CD4-positive, alpha-beta T cell treated with Interleukin-12 subunit alpha and Interleukin-12 subunit beta, for 1 hour (primary cell): ENCODE results near the gene DLGAP1.

Experiments used
- DNase-seq: peaks from one replicate; pipeline ENCODE4 v3.0.0-alpha.2; 2020

The DLGAP1 gene

DNA sequence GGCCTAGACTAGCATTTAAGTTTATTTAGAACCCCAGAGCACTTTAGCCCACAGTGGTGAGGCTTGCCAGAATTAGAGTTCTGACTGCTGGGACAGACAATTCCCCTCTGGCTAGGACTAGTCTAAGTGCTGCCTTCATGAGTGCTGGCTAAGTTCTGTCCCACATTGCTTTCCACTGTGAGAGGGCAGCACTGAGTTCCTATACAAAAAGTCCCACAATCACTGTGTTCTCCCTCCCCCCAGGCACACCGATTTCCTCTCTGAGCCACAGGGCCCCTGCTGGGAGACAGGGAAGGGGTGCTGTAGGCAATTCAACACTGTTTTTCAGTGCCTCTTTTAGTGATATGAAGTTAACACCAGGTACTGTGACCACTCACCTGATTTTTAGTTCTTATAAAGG is 310.9 kb downstream of the DLGAP1 start:
- DNase-seq: no peak

GRCh38 chr18:4143585-4143984 is 311.5 kb downstream of the DLGAP1 start:
- DNase-seq: no peak

DNA sequence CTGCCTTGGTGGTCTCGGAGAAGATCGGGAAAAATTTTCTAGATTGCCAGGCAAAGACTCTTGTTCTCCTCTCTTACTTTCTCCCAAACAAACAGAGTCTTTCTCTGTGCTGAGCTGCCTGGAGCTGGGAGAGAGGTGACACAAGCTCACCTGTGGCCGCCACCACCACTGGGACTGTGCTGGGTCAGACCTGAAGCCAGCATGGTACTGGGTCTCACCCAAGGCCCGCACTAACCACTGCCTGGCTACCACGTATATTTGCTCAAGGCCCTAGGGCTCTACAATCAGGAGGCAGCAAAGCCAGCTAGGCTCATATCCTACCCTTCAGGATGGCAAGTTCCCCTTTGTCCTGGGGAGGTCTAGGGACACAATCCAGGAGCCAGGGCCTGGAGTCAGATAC is 312.2 kb downstream of the DLGAP1 start:
- DNase-seq: no peak

GRCh38 chr18:4134700-4135099 is 320.4 kb downstream of the DLGAP1 start:
- DNase-seq: no peak

GRCh38 chr18:4130734-4131719 is 324.1 kb downstream of the DLGAP1 start:
- DNase-seq: no peak

GRCh38 chr18:4126939-4127338 is 328.2 kb downstream of the DLGAP1 start:
- DNase-seq: no peak

DNA sequence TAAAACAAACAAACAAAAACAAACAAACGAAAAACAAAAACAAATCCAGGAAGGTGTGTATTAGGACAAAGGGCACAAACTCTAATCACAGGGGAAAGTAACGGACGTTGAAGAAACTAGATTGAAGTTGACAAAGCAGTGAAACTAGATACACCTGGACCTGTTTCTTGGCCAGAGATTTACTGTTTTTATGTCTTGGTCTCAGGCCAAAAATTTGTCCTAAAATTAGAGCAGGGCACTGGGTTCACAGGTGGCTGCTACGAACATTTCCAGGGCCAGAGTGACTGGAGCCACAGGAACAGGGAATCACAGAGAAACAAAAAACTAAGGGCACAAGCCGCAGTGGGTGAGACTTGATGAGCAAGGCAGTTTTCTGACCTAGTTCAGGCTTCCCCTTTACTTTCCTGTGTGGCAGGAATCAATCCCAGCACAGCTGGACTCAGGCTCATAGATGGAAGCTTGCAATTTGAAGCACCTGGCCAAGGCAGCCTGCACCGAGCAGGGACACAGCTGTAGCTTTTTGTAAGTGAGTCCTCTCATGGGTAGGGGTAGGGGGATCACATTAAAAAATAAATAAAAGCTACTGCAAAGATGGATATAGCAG is 329.4 kb downstream of the DLGAP1 start:
- no peak for DNase-seq

GRCh38 chr18:4125224-4125623 is 329.9 kb downstream of the DLGAP1 start:
- DNase-seq: no peak

DNA sequence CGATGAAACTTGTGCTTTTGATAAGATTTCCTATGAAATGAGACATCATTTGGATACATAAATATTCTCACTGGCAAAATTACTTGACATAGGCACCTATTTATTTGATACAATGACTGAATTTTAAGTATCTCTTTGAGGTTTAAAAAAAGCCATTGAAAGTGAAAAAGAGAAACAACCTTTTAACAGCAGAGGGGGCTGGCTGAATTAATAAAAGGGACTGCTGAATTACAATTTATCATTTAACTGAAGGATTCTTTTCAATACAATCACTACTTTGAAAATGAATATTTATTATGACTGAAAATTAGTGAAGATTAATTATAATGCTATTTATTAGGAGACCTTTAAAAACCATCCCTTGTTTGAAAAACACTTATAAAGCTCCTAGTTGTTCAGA is 335.3 kb downstream of the DLGAP1 start:
- no peak for DNase-seq

GRCh38 chr18:4119127-4119648 is 335.9 kb downstream of the DLGAP1 start:
- no peak for DNase-seq

- DNase-seq: no peak
Measured at GRCh38 chr18:4108016-4108415, 347.1 kb downstream of the DLGAP1 start.

DNA sequence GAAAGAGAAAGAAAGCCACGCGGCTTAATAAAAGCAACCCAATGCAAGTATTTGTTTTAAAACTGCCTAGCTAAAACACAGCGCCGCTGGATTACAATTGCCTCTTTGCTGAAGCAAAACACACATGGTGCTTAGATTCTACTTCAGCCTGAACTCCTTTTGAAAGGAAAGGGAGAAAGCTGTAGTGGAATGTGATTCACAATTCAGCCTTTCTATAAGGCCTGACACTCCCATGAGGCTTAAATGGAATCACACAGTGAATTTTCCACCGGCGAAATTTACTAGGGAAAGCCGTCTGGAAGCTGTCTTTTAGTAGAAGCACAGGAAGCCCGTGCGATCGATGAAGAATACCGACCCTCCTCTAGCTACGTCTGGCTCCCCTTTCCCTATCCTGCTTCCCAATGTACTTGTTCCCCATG is 348.0 kb downstream of the DLGAP1 start:
- no peak for DNase-seq

- DNase-seq: peak; percentile 52
Measured at GRCh38 chr18:4106407-4107033, 348.6 kb downstream of the DLGAP1 start.

DNA sequence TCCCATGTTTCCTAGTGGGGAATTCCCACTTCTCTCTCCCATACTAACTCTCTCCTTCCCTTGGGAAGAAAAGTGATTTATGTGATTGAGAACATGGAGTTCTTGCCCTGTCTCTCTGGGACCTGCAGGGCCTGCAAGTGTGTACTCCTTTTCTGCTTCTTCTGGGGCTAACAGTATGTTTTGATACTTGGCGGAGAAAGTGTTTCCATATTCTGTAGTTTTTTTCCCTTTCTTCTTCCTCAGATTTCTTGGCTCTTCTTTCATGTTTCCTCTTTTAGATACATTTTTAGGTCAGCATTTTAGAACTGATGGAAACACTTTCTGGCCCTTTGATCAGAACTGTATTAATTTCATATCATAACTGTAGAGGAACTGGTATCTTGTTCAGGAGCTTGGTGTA is 352.2 kb downstream of the DLGAP1 start:
- DNase-seq: no peak

- no peak for DNase-seq
Measured at GRCh38 chr18:4101009-4101408, 354.1 kb downstream of the DLGAP1 start.

- DNase-seq: no peak
Measured at GRCh38 chr18:4096486-4096885, 358.6 kb downstream of the DLGAP1 start.

DNA sequence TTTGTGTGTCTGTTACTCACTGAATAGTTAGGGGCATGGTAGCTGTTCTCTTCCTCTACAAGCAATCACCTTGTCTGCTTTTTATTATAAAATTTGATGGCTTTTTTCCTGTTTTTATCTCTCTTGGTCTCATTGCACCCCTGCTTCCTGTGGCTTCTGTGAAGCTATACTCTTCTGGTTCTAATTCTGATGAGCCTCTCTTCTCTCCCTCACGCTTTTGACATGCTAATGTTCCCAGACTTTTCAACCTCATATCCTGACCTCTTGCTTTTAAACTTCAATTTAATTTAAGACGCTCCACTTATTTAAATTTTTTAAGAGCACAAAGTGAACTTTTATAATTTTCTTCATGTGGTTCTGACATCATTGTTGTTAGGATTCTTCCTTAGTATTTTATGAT is 361.4 kb downstream of the DLGAP1 start:
- DNase-seq: no peak

GRCh38 chr18:4084382-4084900 is 370.7 kb downstream of the DLGAP1 start:
- DNase-seq: no peak

DNA sequence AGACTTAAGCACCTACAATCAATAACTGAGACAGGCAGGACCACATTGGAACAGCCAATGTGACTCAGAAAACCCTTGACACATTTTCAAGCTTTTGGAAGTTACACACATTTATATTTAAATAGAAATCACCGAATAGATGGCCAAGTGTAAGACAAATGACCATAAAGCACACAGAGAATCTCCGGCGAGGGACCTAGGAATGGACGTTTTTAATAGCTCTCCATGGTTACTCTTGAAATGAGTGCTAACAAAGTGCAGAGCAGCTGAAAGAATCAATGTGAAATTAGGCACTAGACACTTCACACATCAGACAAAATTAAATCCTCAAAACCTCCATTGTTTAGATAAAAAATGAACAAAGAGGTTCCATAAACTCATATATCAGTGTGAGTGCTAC is 376.9 kb downstream of the DLGAP1 start:
- DNase-seq: no peak

- no peak for DNase-seq
Measured at GRCh38 chr18:4077721-4078120, 377.4 kb downstream of the DLGAP1 start.

GRCh38 chr18:4077204-4077603 is 377.9 kb downstream of the DLGAP1 start:
- no peak for DNase-seq

GRCh38 chr18:4074647-4075046 is 380.5 kb downstream of the DLGAP1 start:
- DNase-seq: no peak

- no peak for DNase-seq
Measured at GRCh38 chr18:4069183-4069582, 385.9 kb downstream of the DLGAP1 start.
